H1 (cell line): ENCODE measurements around the gene CACNB2. TPM values are rescaled to one million over a fixed set of nuclear protein-coding genes. Genes with fewer than 3 reads are reported as not detected.

Experiments used
- CTCF ChIA-PET: fragments of 300-600 bp; sonication (Branson Sonifier 250); formaldehyde crosslinking; loops from one replicate; lab custom pipeline; 2021; ENCODE audit not compliant: partially characterized antibody; lab: Charles Lee
- POLR2A ChIA-PET: fragments of 300-600 bp; sonication (Branson Sonifier 250); formaldehyde crosslinking; loops from one replicate; lab custom pipeline; 2021; ENCODE audit warnings: inconsistent platforms; ENCODE audit not compliant: partially characterized antibody; lab: Charles Lee
- DNase-seq, 2 experiments: peaks; one replicate each; pipeline versions ENCODE4 v3.0.0 to v3.0.0-alpha.2; 2010 to 2022; ENCODE audit warnings: low spot score in 2 of 2, low read depth in 1 of 2, mixed read lengths in 1 of 2
- FAIRE-seq: peaks from 2 replicates; lab custom pipeline; 2011; peaks lifted over from hg19 to GRCh38; lab: Jason Lieb, UNC
- H2AFZ ChIP-seq: 2 replicates; pipeline ENCODE4 v1.8.1; 2012; ENCODE audit warnings: low read length, inconsistent platforms
- H2AK5ac ChIP-seq: 2 replicates; pipeline ENCODE4 v1.6.1; 2013; ENCODE audit warnings: low read depth, low read length
- H2BK120ac ChIP-seq: replicated peaks from 2 replicates; pipeline ENCODE3; 2013; ENCODE audit warnings: low read depth, low read length, inconsistent platforms
- H2BK12ac ChIP-seq: 2 replicates; pipeline ENCODE4 v1.6.1; 2013; ENCODE audit warnings: low read depth, low read length
- H2BK15ac ChIP-seq: 2 replicates; pipeline ENCODE4 v1.6.1; 2013; ENCODE audit warnings: low read length
- H2BK20ac ChIP-seq: 2 replicates; pipeline ENCODE4 v1.6.1; 2013; ENCODE audit warnings: low read length
- H2BK5ac ChIP-seq: 2 replicates; pipeline ENCODE4 v1.6.1; 2013; ENCODE audit warnings: low read depth, low read length
- H3K14ac ChIP-seq: 2 replicates; pipeline ENCODE4 v1.6.1; 2013; ENCODE audit warnings: inconsistent platforms; ENCODE audit not compliant: insufficient read length
- H3K18ac ChIP-seq: 2 replicates; pipeline ENCODE4 v1.6.1; 2013; ENCODE audit warnings: low read length; ENCODE audit errors: extremely low read depth
- H3K23ac ChIP-seq: 2 replicates; pipeline ENCODE4 v1.6.1; 2013; ENCODE audit warnings: inconsistent platforms; ENCODE audit not compliant: insufficient read length
- H3K23me2 ChIP-seq: 2 replicates; pipeline ENCODE4 v1.6.1; 2013; ENCODE audit warnings: low read depth, low read length
- H3K27ac ChIP-seq: 2 replicates; pipeline ENCODE4 v1.6.1; 2011; ENCODE audit warnings: low read depth, low read length, inconsistent platforms
- H3K27me3 ChIP-seq, 4 experiments: replicated peaks in 1 of 4; 1 replicate in 1 of 4; 2 replicates in 3 of 4; pipeline versions ENCODE4 v1.6.1 to v1.8.1; 2011 to 2013; ENCODE audit warnings: low read length in 3 of 4, mild to moderate bottlenecking in 3 of 4, inconsistent platforms in 2 of 4, mixed read lengths in 2 of 4, moderate library complexity in 1 of 4; ENCODE audit not compliant: control insufficient read depth in 3 of 4, insufficient read depth in 3 of 4; ENCODE audit errors: extremely low read depth in 1 of 4
- H3K36me3 ChIP-seq, 4 experiments: 2 replicates each; pipeline versions ENCODE4 v1.6.1 to v1.8.1; 2011 to 2013; ENCODE audit warnings: mild to moderate bottlenecking in 4 of 4, low read length in 3 of 4, moderate library complexity in 2 of 4, control low read depth in 1 of 4, inconsistent platforms in 1 of 4; ENCODE audit not compliant: insufficient read depth in 4 of 4, control insufficient read depth in 2 of 4
- H3K4ac ChIP-seq: replicated peaks from 2 replicates; pipeline ENCODE3; 2013; ENCODE audit warnings: low read length, low read depth, mixed read lengths, inconsistent platforms; ENCODE audit not compliant: insufficient read length
- H3K4me1 ChIP-seq, 4 experiments: replicated peaks in 1 of 4; 1 replicate in 1 of 4; 2 replicates in 3 of 4; pipeline versions ENCODE4 v1.6.1 to v1.8.1; 2011 to 2013; ENCODE audit warnings: low read length in 3 of 4, inconsistent platforms in 2 of 4, mixed read lengths in 1 of 4; ENCODE audit not compliant: insufficient read depth in 4 of 4, control insufficient read depth in 3 of 4
- H3K4me2 ChIP-seq, 2 experiments: 2 replicates each; pipeline versions ENCODE4 v1.6.1 to v1.8.1; 2011 to 2013; ENCODE audit warnings: low read depth in 2 of 2, low read length in 2 of 2, control low read depth in 1 of 2, inconsistent platforms in 1 of 2, mild to moderate bottlenecking in 1 of 2; ENCODE audit not compliant: insufficient read depth in 1 of 2
- H3K4me3 ChIP-seq, 4 experiments: fragments of 200-600, 300-600 bp in 1 of 4; sonication (generic), shearing (Covaris generic), sonication (Bioruptor Twin) in 1 of 4; 2 replicates each; pipeline versions ENCODE4 v1.5.1 to v1.8.1; 2011 to 2016; ENCODE audit warnings: low read length in 4 of 4, low read depth in 3 of 4, control low read depth in 2 of 4, inconsistent platforms in 2 of 4, mild to moderate bottlenecking in 2 of 4, mixed read lengths in 1 of 4, moderate library complexity in 1 of 4; ENCODE audit not compliant: insufficient read depth in 2 of 4; ENCODE audit errors: extremely low read depth in 1 of 4
- H3K56ac ChIP-seq: replicated peaks from 2 replicates; pipeline ENCODE3; 2013; ENCODE audit warnings: low read depth, mild to moderate bottlenecking, mixed read lengths, low read length, inconsistent platforms; ENCODE audit not compliant: insufficient read length
- H3K79me1 ChIP-seq: 2 replicates; pipeline ENCODE4 v1.6.1; 2013; ENCODE audit warnings: low read depth, low read length, control low read depth
- H3K79me2 ChIP-seq, 2 experiments: 2 replicates each; pipeline versions ENCODE4 v1.6.1 to v1.8.1; 2012 to 2013; ENCODE audit warnings: low read length in 2 of 2, mild to moderate bottlenecking in 2 of 2, inconsistent platforms in 1 of 2; ENCODE audit not compliant: insufficient read depth in 2 of 2, control insufficient read depth in 1 of 2
- H3K9ac ChIP-seq, 4 experiments: replicated peaks in 1 of 4; 1 replicate in 1 of 4; 2 replicates in 3 of 4; pipeline versions ENCODE4 v1.6.1 to v1.8.1; 2011 to 2013; ENCODE audit warnings: low read depth in 3 of 4, low read length in 3 of 4, control low read depth in 2 of 4, mild to moderate bottlenecking in 2 of 4, moderate library complexity in 2 of 4, inconsistent platforms in 1 of 4; ENCODE audit errors: extremely low read depth in 1 of 4
- H3K9me3 ChIP-seq, 2 experiments: 2 replicates each; pipeline versions ENCODE4 v1.6.1 to v1.8.1; 2012 to 2013; ENCODE audit warnings: mild to moderate bottlenecking in 2 of 2, moderate library complexity in 2 of 2, control low read depth in 1 of 2, inconsistent platforms in 1 of 2, low read depth in 1 of 2, low read length in 1 of 2, mixed read lengths in 1 of 2; ENCODE audit not compliant: insufficient read depth in 2 of 2
- H4K20me1 ChIP-seq, 2 experiments: replicated peaks in 1 of 2; 2 replicates each; pipeline versions ENCODE3 to v1.8.1; 2011 to 2013; ENCODE audit warnings: inconsistent platforms in 2 of 2, low read length in 2 of 2, mild to moderate bottlenecking in 1 of 2; ENCODE audit not compliant: insufficient read depth in 2 of 2, control insufficient read depth in 1 of 2
- H4K5ac ChIP-seq: 2 replicates; pipeline ENCODE4 v1.6.1; 2013; ENCODE audit warnings: low read length, low read depth, mixed read lengths, inconsistent platforms; ENCODE audit not compliant: insufficient read length
- H4K8ac ChIP-seq: 2 replicates; pipeline ENCODE4 v1.8.0; 2013; ENCODE audit warnings: mild to moderate bottlenecking, moderate library complexity, low read length, inconsistent platforms; ENCODE audit not compliant: insufficient read depth; ENCODE audit errors: extremely low read depth
- H4K91ac ChIP-seq: replicated peaks from 2 replicates; pipeline ENCODE3; 2013; ENCODE audit warnings: low read length, mixed read lengths, inconsistent platforms; ENCODE audit not compliant: insufficient read length
- HDAC6 ChIP-seq: IDR thresholded peaks from one replicate; pipeline ENCODE4 v1.7.1; 2012; ENCODE audit warnings: low read depth, mild to moderate bottlenecking, inconsistent platforms, low read length, moderate library complexity
- RFX5 ChIP-seq: IDR thresholded peaks from 2 replicates; pipeline ENCODE4 v1.6.1; 2011; ENCODE audit warnings: low read depth, low read length, improper control_type of control experiment, borderline replicate concordance
- SAP30 ChIP-seq: fragments of 300-600 bp; sonication (generic); IDR thresholded peaks from 2 replicates; pipeline ENCODE4 v1.7.1; 2012; ENCODE audit warnings: low read length, moderate library complexity, mild to moderate bottlenecking, inconsistent platforms; ENCODE audit not compliant: insufficient read depth, insufficient replicate concordance
- SP2 ChIP-seq: IDR thresholded peaks from 2 replicates; pipeline ENCODE4 v1.6.1; 2012; ENCODE audit warnings: mild to moderate bottlenecking, low read length, inconsistent platforms
- WGBS, 2 experiments: shearing (Covaris generic) in 1 of 2; methylation state at CpG; one replicate each; pipeline versions ENCODE4 v1.1.6 to v1.1.7; 2013 to 2015; ENCODE audit warnings: low lambda C conversion rate in 2 of 2, mixed read lengths in 2 of 2, inconsistent platforms in 1 of 2, low coverage in 1 of 2, missing lambda C conversion rate in 1 of 2; ENCODE audit not compliant: insufficient replicate concordance in 2 of 2, insufficient coverage in 1 of 2, insufficient read length in 1 of 2; ENCODE audit errors: extremely low coverage in 1 of 2, missing lambda C conversion rate in 1 of 2; 5-methylcytosine and 5-hydroxymethylcytosine counted together
- polyA plus RNA-seq, 7 experiments: library from polyadenylated mRNA; depleted of rRNA in 3 of 7; stranded (reverse) in 5 of 7; unstranded in 2 of 7; fragments of >200 nt in 5 of 7; fragments of 200-250 nt in 2 of 7; gene quantifications; 1 replicate in 5 of 7; 2 replicates in 1 of 7; 4 replicates in 1 of 7; pipeline versions ENCODE4 v1.2.1 to v1.2.3, GENCODE V29; 2011 to 2013; ENCODE audit warnings: missing spikeins in 2 of 7, mixed read lengths in 2 of 7
- total RNA-seq: library from RNA; stranded (reverse); fragmentation: NEBNext Ultra II Directional; extraction: Animal tissue kit (Norgen Biotek cat#: 25700); gene quantifications from 2 replicates; pipeline ENCODE4 v1.2.1, GENCODE V29; 2021

CACNB2 gene
- total and polyA plus RNA-seq, 2 of the 8 experiments (the other 6 are each of a cell fraction or from before 2014, with no cell fraction given), result 2.4 to 3.2 TPM

- no peak overlapping the region for H4K8ac ChIP-seq
- H2BK15ac ChIP-seq, result no peak overlapping the region
- no peak overlapping the region for H2BK5ac ChIP-seq
- no peak overlapping the region for H2AK5ac ChIP-seq
- no peak overlapping the region for H2BK12ac ChIP-seq
- H2AFZ ChIP-seq, result no peak overlapping the region
- no peak overlapping the region for H4K91ac ChIP-seq
- no peaks in the 10 kb centered on the region for H3K9me3 ChIP-seq
- no peak overlapping the region for H3K4ac ChIP-seq
- no peak overlapping the region for H3K18ac ChIP-seq
- CTCF ChIA-PET, result interaction anchor here (0.7 to 1.4 kb wide), 3 partner anchors 9 to 112 kb away, joined by 3 read pairs; no protein-coding TSS in a partner anchor
- POLR2A ChIA-PET, result no interaction called here
- no peaks in the 10 kb centered on the region for H3K23me2 ChIP-seq
- H3K23ac ChIP-seq, result no peak overlapping the region
- no peak for DNase-seq
- H3K36me3 ChIP-seq, result no peaks in the 10 kb centered on the region
- no peaks in the 10 kb centered on the region for H4K20me1 ChIP-seq
- H4K5ac ChIP-seq, result no peak overlapping the region
- no peak overlapping the region for H3K56ac ChIP-seq
- no peak for FAIRE-seq
- H3K79me2 ChIP-seq, result no peaks in the 10 kb centered on the region
- H2BK20ac ChIP-seq, result no peak overlapping the region
- 100% methylated on average over 1 of the region's 1 CpG; no CpG with 5 or more reads in 1 of the 2 experiments for WGBS, 2 experiments
- H3K27me3 ChIP-seq, result no peaks in the 10 kb centered on the region
- no peak overlapping the region for H3K9ac ChIP-seq
- H3K79me1 ChIP-seq, result no peaks in the 10 kb centered on the region
- H3K4me1 ChIP-seq, result peaks cover 0 to 12% (median 1%) of the 10 kb centered on the region in 4 experiments; a peak in 4 of 7 replicates
- H2BK120ac ChIP-seq, result no peak overlapping the region
- no peak overlapping the region for H3K4me2 ChIP-seq
- no peak overlapping the region for H3K4me3 ChIP-seq
- H3K27ac ChIP-seq, result no peak overlapping the region
- H3K14ac ChIP-seq, result no peak overlapping the region
- no peak for TF ChIP-seq SP2
- no peak for TF ChIP-seq HDAC6
- TF ChIP-seq RFX5, result no peak
- no peak for TF ChIP-seq SAP30
Measured at GRCh38 chr10:18100669-18101068, 39.6 kb upstream of the CACNB2 start.
